ENCODE data around the gene ZKSCAN2. TPM values are rescaled to one million over a fixed set of nuclear protein-coding genes. Genes with fewer than 3 reads are reported as not detected.

The ZKSCAN2 gene
- total RNA-seq, 1 donor from 2014 or later = 8.5 TPM

DNA sequence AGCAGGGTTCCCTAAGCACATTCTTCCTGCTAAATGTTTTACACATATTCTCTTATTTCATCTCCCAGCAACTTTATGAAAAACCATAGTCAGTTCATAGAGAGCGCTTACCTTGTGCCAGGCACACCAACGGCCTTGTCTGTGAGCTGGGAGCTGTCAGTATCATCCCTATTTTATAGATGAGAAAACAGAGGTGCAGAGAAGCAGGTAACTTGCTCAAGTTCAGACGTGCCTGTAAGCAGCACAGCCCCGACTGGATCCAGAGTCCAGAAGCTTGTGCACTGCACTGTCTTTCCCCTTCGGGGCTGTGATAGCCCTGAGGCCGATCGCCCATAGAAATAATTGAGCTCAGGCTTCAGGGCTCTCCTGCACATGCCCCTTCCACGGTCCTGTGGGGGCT is 34.7 kb downstream of the ZKSCAN2 start:
- Histone ChIP-seq H2AFZ (ENCODE audit: low read depth, low read length) (no peak overlapping the region), H3K9me3 (ENCODE audit: insufficient read depth, low read depth, low read length) (no peaks in the 10 kb centered on the region), H3K4me2 (ENCODE audit: low read length) (no peak overlapping the region), H3K27ac (ENCODE audit: low read depth, low read length) (no peak overlapping the region), H3K4me1 (ENCODE audit: insufficient read depth, low read length) (no peaks in the 10 kb centered on the region), H3K36me3 (ENCODE audit: insufficient read depth, low read length) (no peaks in the 10 kb centered on the region), H3K9ac (ENCODE audit: low read length) (no peak overlapping the region), H3K27me3 (ENCODE audit: insufficient read depth, low read length) (no peaks in the 10 kb centered on the region), H3K79me2 (ENCODE audit: insufficient read depth, low read length) (no peaks in the 10 kb centered on the region), H4K20me1 (ENCODE audit: insufficient read depth, low read length) (no peaks in the 10 kb centered on the region), H3K4me3 (ENCODE audit: insufficient read depth, low read depth, low read length) (no peak overlapping the region)
- no peak for TF ChIP-seq EZH2 (IDR thresholded peaks at IDR 0.05; ENCODE audit: insufficient read depth, low read length)
- no peak for FAIRE-seq
- no peaks in the 10 kb centered on the region for H3K9me3 Mint-ChIP-seq (ENCODE audit: unreplicated experiment)
- peaks cover 10% of the 10 kb centered on the region for H3K27me3 Mint-ChIP-seq (ENCODE audit: low read depth, unreplicated experiment)
- no peak overlapping the region for H3K27ac Mint-ChIP-seq (ENCODE audit: unreplicated experiment)
- no peak overlapping the region for H3K4me3 Mint-ChIP-seq (ENCODE audit: unreplicated experiment)
- DNase-seq (ENCODE audit: low read depth) = no peak
- H3K36me3 Mint-ChIP-seq (ENCODE audit: low read depth, unreplicated experiment) = no peaks in the 10 kb centered on the region
- no peaks in the 10 kb centered on the region for H3K4me1 Mint-ChIP-seq (ENCODE audit: low read depth, unreplicated experiment)

DNA sequence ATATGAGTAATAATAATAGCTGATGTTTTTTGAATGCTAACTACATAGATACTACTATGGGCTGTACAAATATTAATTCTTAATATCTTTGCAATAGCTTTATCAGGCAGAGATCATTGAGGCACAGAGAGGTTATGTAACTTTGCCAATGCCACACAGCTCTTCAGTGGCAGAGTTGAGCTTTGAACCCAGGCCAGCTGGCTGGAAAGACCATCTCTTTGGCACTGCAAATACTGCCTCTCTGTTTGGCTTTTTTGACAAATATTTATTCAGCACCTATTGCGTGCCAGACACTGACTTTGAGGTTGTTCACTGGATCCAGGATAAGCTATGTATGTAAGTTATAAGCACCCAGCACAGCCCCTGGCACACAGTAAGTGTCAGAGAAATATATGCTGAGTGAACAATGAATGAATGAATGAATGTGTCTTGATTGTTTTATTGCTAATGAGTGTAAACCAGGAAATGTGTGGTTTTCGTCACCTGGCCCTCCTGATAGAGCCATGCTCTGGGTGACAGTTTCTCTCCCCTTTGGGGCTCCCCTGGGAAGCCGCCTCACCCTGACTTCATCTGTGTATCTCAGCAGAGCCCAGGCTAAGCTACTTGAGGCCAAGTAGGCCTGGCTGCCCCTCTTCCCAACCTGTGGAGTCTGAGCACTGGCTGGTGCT is 38.4 kb downstream of the ZKSCAN2 start:
- H3K9me3 Mint-ChIP-seq (ENCODE audit: unreplicated experiment) = no peaks in the 10 kb centered on the region
- Histone ChIP-seq H2AFZ (ENCODE audit: low read depth, low read length) (no peak overlapping the region), H3K4me2 (ENCODE audit: low read length) (no peak overlapping the region), H3K4me1 (ENCODE audit: insufficient read depth, low read length) (no peaks in the 10 kb centered on the region), H3K27ac (ENCODE audit: low read depth, low read length) (no peak overlapping the region), H3K4me3 (ENCODE audit: insufficient read depth, low read depth, low read length) (no peak overlapping the region), H3K9me3 (ENCODE audit: insufficient read depth, low read depth, low read length) (no peaks in the 10 kb centered on the region), H3K36me3 (ENCODE audit: insufficient read depth, low read length) (no peaks in the 10 kb centered on the region), H4K20me1 (ENCODE audit: insufficient read depth, low read length) (no peaks in the 10 kb centered on the region), H3K27me3 (ENCODE audit: insufficient read depth, low read length) (no peaks in the 10 kb centered on the region), H3K79me2 (ENCODE audit: insufficient read depth, low read length) (no peaks in the 10 kb centered on the region), H3K9ac (ENCODE audit: low read length) (no peak overlapping the region)
- H3K4me3 Mint-ChIP-seq (ENCODE audit: unreplicated experiment) = no peak overlapping the region
- peaks cover 23% of the 10 kb centered on the region for H3K27me3 Mint-ChIP-seq (ENCODE audit: low read depth, unreplicated experiment)
- H3K27ac Mint-ChIP-seq (ENCODE audit: unreplicated experiment) = no peak overlapping the region
- TF ChIP-seq, protein P1, sequence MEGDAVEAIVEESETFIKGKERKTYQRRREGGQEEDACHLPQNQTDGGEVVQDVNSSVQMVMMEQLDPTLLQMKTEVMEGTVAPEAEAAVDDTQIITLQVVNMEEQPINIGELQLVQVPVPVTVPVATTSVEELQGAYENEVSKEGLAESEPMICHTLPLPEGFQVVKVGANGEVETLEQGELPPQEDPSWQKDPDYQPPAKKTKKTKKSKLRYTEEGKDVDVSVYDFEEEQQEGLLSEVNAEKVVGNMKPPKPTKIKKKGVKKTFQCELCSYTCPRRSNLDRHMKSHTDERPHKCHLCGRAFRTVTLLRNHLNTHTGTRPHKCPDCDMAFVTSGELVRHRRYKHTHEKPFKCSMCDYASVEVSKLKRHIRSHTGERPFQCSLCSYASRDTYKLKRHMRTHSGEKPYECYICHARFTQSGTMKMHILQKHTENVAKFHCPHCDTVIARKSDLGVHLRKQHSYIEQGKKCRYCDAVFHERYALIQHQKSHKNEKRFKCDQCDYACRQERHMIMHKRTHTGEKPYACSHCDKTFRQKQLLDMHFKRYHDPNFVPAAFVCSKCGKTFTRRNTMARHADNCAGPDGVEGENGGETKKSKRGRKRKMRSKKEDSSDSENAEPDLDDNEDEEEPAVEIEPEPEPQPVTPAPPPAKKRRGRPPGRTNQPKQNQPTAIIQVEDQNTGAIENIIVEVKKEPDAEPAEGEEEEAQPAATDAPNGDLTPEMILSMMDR (IDR thresholded peaks at IDR 0.05; ENCODE audit: insufficient read depth, low read depth, low read length) = no peak
- no peak for TF ChIP-seq EZH2 (IDR thresholded peaks at IDR 0.05; ENCODE audit: insufficient read depth, low read length)
- no peaks in the 10 kb centered on the region for H3K36me3 Mint-ChIP-seq (ENCODE audit: low read depth, unreplicated experiment)
- DNase-seq (ENCODE audit: low read depth) = no peak
- FAIRE-seq = no peak
- H3K4me1 Mint-ChIP-seq (ENCODE audit: low read depth, unreplicated experiment) = no peaks in the 10 kb centered on the region

DNA sequence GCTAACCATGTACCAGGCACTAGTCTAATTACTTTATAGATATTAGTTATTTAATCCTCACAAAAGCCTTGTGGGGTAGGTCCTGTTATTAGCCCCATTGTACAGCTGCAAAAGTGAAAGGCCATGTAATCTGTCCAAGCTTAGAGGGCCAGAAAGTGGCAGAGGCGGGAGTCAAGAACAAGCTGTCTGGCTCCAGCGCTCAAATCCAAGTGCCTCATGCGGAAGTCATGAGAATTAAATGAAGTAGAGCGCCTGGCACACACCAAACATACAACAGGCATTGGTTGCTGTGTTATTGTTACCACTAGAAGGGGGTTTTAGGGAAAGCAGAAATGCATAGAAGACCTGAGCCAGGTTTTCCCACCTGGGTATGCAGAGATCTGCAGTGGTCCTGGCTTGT is 39.7 kb downstream of the ZKSCAN2 start:
- H3K27ac ChIP-seq (ENCODE audit: low read depth, low read length) = no peak overlapping the region
- no peak for TF ChIP-seq EZH2 (IDR thresholded peaks at IDR 0.05; ENCODE audit: insufficient read depth, low read length)
- TF ChIP-seq, protein P1 (IDR thresholded peaks at IDR 0.05; ENCODE audit: insufficient read depth, low read depth, low read length) = no peak
- no peak for DNase-seq (ENCODE audit: low read depth)
- no peaks in the 10 kb centered on the region for H4K20me1 ChIP-seq (ENCODE audit: insufficient read depth, low read length)
- H3K36me3 Mint-ChIP-seq (ENCODE audit: low read depth, unreplicated experiment) = no peaks in the 10 kb centered on the region
- peaks cover 2% of the 10 kb centered on the region for H3K4me1 Mint-ChIP-seq (ENCODE audit: low read depth, unreplicated experiment)
- no peak overlapping the region for H3K9ac ChIP-seq (ENCODE audit: low read length)
- no peak overlapping the region for H3K27ac Mint-ChIP-seq (ENCODE audit: unreplicated experiment)
- H3K27me3 Mint-ChIP-seq (ENCODE audit: low read depth, unreplicated experiment) = peaks cover 25% of the 10 kb centered on the region
- no peaks in the 10 kb centered on the region for H3K9me3 ChIP-seq (ENCODE audit: insufficient read depth, low read depth, low read length)
- H3K79me2 ChIP-seq (ENCODE audit: insufficient read depth, low read length) = no peaks in the 10 kb centered on the region
- no peak overlapping the region for H3K4me2 ChIP-seq (ENCODE audit: low read length)
- H3K4me1 ChIP-seq (ENCODE audit: insufficient read depth, low read length) = no peaks in the 10 kb centered on the region
- no peak overlapping the region for H3K4me3 Mint-ChIP-seq (ENCODE audit: unreplicated experiment)
- no peaks in the 10 kb centered on the region for H3K9me3 Mint-ChIP-seq (ENCODE audit: unreplicated experiment)
- no peak for FAIRE-seq
- H3K4me3 ChIP-seq (ENCODE audit: insufficient read depth, low read depth, low read length) = no peak overlapping the region
- no peak overlapping the region for H2AFZ ChIP-seq (ENCODE audit: low read depth, low read length)
- no peaks in the 10 kb centered on the region for H3K27me3 ChIP-seq (ENCODE audit: insufficient read depth, low read length)
- H3K36me3 ChIP-seq (ENCODE audit: insufficient read depth, low read length) = no peaks in the 10 kb centered on the region

All from astrocyte (in vitro differentiated cells and primary cell).